Urinary bladder (tissue), 4 donors: ENCODE measurements around the gene SERPIND1. TPM values are rescaled to one million over a fixed set of nuclear protein-coding genes. Genes with fewer than 3 reads are reported as not detected.
A peak's percentile ranks its signal among the peaks of the same experiment; 100 is the strongest.

Source experiments
- DNase-seq: peaks from one replicate; pipeline ENCODE4 v3.0.0-alpha.2; 2015; ENCODE audit errors: extremely low spot score
- H3K27ac ChIP-seq: one replicate; pipeline ENCODE4 v1.5.1; 2013; ENCODE audit warnings: low read depth, mild to moderate bottlenecking, moderate library complexity
- H3K36me3 ChIP-seq: one replicate; pipeline ENCODE4 v1.6.1; 2013; ENCODE audit warnings: mild to moderate bottlenecking, moderate library complexity; ENCODE audit not compliant: insufficient read depth
- H3K4me1 ChIP-seq: one replicate; pipeline ENCODE4 v1.6.1; 2013; ENCODE audit warnings: mild to moderate bottlenecking, moderate library complexity; ENCODE audit not compliant: insufficient read depth
- H3K4me3 ChIP-seq: one replicate; pipeline ENCODE4 v1.5.1; 2013; ENCODE audit warnings: low read depth, low read length
- WGBS: extraction: QIAGEN DNeasy Blood & Tissue Kit; methylation state at CpG from one replicate; pipeline ENCODE4 v1.1.7; 2013; 5-methylcytosine and 5-hydroxymethylcytosine counted together
- polyA plus RNA-seq: library from polyadenylated mRNA; stranded (reverse); fragments of 200-250 nt; gene quantifications from one replicate; pipeline ENCODE4 v1.2.3, GENCODE V29; 2013
- total RNA-seq: library from RNA; depleted of rRNA; stranded (reverse); fragments of >200 nt; gene quantifications from one replicate; pipeline ENCODE4 v1.2.3, GENCODE V29; 2014
- donor health status: healthy with polysubstance abuse.
- donor health status: healthy.

The SERPIND1 gene
- total and polyA plus RNA-seq, 2 donors = 0.16 to 1.2 TPM

- peak; percentile 60 for DNase-seq
- peaks cover 6% of the 10 kb centered on the region for H3K36me3 ChIP-seq
- no peak overlapping the region for H3K27ac ChIP-seq
- 80% methylated on average over 8 of the region's 8 CpGs for WGBS
- H3K4me3 ChIP-seq = no peak overlapping the region
- no peaks in the 10 kb centered on the region for H3K4me1 ChIP-seq
Measured at GRCh38 chr22:20799449-20799848, 25.5 kb downstream of the SERPIND1 start.

DNA sequence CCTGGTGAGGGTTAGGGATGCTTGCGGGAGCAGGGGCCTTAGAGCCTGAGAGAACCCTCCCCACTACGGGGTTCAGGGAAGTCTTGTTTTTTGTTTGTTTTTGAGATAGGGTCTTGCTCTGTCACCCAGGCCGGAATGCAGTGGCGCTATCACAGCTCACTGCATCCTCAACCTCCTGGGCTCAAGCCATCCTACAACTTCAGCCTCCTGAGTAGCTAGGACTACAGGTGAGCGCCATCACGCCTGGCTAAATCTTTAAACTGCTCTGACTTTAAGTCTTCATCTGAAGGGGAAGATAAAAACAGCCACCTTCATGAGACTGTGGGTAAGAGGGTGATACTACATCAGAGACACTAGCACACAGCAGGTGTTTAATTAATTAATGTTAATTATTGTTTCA, 28.5 kb downstream of the SERPIND1 start:
- no peak for DNase-seq
- WGBS = 87% methylated on average over 6 of the region's 6 CpGs
- H3K4me3 ChIP-seq = no peak overlapping the region
- H3K4me1 ChIP-seq = no peaks in the 10 kb centered on the region
- H3K27ac ChIP-seq = no peak overlapping the region
- H3K36me3 ChIP-seq = peaks cover 4% of the 10 kb centered on the region

DNA sequence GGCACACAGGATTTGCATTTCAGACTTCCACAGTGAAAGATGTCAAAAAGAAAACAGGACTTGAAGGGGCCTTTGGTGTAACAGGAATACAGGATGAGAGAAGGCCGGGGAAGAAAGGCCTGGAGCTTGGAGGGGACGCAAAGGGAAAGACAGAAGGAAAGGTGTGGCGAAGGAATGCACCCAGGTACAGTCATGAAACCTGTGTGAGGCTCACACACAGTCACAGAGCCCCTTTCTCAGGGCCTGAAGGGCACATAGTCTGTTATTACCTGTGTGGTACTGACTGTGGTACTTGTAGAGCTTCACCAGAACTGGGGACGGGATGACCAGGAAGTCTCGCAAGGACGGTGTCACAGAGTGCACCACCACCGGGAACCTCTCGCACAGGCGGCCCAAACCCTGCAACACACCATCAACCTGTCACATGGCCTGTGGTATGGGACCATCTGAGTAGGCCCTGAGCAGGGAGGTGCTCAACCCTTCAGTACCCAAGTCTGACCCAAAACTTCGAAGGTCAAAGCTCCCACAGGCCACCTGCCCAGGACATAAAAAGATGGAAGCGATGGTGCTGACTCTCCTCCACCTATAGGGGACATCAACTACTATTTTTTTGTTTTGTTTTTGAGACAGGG, 29.1 kb downstream of the SERPIND1 start:
- H3K36me3 ChIP-seq = peaks cover 4% of the 10 kb centered on the region
- no peak overlapping the region for H3K4me3 ChIP-seq
- no peaks in the 10 kb centered on the region for H3K4me1 ChIP-seq
- no peak for DNase-seq
- WGBS = 93% methylated on average over 11 of the region's 11 CpGs
- H3K27ac ChIP-seq = no peak overlapping the region

DNA sequence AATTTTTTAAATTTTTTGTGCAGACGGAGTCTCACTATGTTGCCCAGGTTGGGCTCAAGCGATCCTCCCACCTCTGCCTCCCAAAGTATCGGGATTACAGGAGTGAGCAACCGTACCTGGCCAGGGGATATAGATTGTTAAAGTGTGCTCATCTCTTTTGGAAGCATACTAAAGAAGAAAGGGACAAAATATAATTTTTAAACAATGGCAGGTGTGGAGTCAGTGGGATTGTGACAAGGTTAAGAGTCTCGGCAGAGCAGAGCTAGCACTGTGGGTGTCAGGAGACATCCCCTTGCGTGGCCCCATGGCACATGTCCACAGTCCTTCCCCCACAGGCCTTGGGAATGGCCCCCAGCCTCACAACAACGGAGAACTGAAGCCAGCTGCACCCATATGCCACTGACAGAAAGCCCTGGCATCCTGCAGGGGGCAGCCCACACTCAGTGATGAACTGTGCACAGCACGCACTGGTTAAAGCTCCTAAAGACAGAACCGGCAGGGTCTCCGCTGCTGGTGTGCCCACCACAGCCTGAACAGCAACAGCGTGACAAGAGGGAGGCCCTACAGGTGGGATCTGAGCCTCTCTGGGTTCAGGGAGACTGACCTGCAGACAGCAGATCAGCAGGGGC, 29.9 kb downstream of the SERPIND1 start:
- WGBS = 66% methylated on average over 11 of the region's 11 CpGs
- Histone ChIP-seq H3K4me1 (no peaks in the 10 kb centered on the region), H3K27ac (no peak overlapping the region), H3K36me3 (peaks cover 4% of the 10 kb centered on the region), H3K4me3 (no peak overlapping the region)
- no peak for DNase-seq

- no peaks in the 10 kb centered on the region for H3K4me1 ChIP-seq
- WGBS = 92% methylated on average over 6 of the region's 6 CpGs
- DNase-seq = no peak
- H3K36me3 ChIP-seq = no peaks in the 10 kb centered on the region
- no peak overlapping the region for H3K4me3 ChIP-seq
- H3K27ac ChIP-seq = no peak overlapping the region
Measured at GRCh38 chr22:20804650-20805049, 30.7 kb downstream of the SERPIND1 start.

DNA sequence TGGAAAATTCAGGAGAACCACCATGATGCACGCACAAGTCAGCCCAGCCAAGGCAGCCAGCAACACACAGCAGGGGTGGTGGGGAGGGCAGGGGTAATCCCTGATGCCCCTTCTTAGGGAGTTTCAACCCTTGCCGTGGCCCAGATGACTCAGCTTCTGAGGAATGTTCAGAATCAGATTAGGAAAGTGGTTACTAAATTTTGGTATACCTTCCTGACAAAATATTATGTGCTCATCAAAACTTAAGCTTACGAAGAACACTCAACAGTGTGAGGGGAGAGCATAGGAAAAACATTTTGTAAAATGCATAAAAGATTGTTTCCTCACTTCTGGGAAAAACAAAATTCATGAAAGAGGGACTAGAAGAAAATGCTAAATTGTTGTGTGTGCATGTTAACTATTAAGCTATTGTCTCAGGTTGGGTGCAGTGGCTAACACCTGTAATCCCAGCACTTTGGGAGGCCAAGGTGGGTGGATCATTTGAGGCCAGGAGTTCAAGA, 32.1 kb downstream of the SERPIND1 start:
- Histone ChIP-seq H3K36me3 (peaks cover 4% of the 10 kb centered on the region), H3K4me3 (no peak overlapping the region), H3K4me1 (no peaks in the 10 kb centered on the region), H3K27ac (no peak overlapping the region)
- DNase-seq = no peak
- 73% methylated on average over 3 of the region's 3 CpGs for WGBS

DNA sequence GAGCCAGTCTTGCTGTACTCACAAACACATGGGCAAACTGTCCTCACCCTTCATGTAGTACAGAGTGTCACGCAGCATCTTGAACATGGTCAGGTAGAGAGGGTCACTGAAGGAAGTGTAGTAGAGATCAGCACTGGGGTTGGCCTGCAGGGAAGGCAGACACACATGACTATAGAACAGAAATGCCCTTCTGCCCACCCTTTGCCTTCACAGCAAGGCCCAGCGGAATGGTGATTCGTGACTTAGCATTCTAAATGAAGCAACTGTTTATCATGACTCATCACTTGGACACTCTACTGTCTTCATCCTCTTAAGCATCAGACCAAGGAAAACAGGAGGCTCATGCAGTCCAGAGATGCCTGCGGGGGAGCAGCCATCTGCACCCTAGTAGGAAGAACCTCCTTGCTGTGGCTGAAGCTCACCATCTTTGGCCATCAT, 33.4 kb downstream of the SERPIND1 start:
- Histone ChIP-seq H3K36me3 (peaks cover 4% of the 10 kb centered on the region), H3K27ac (no peak overlapping the region), H3K4me3 (no peak overlapping the region), H3K4me1 (no peaks in the 10 kb centered on the region)
- DNase-seq = no peak
- 76% methylated on average over 4 of the region's 4 CpGs for WGBS

- Histone ChIP-seq H3K36me3 (peaks cover 4% of the 10 kb centered on the region), H3K4me1 (no peaks in the 10 kb centered on the region), H3K4me3 (no peak overlapping the region), H3K27ac (no peak overlapping the region)
- DNase-seq = no peak
- WGBS = 86% methylated on average over 4 of the region's 4 CpGs
Measured at GRCh38 chr22:20808844-20809243, 34.9 kb downstream of the SERPIND1 start.

- Histone ChIP-seq H3K27ac (no peak overlapping the region), H3K4me3 (no peak overlapping the region), H3K4me1 (no peaks in the 10 kb centered on the region), H3K36me3 (peaks cover 4% of the 10 kb centered on the region)
- no peak for DNase-seq
- WGBS = 95% methylated on average over 6 of the region's 6 CpGs
Measured at GRCh38 chr22:20809538-20810185, 35.7 kb downstream of the SERPIND1 start.

DNA sequence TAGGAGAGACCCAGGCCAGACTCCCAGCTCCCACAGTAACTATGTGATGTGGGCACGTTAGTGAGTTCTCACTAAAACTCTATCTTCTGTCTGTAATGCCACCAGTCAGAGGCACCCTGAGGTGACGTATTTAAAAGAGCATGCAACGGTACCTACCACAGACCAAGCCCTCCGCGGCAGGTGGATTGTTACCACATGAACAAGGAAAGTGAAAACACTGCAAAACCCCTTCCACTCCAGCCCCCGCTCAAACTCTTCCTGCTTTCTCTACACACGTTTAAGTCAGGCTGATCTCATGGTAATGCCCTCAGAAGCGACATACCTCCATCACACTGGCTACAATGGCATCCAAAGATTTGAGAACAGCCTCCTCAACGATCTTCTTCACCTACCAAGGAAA, 36.7 kb downstream of the SERPIND1 start:
- Histone ChIP-seq H3K27ac (no peak overlapping the region), H3K36me3 (peaks cover 4% of the 10 kb centered on the region), H3K4me3 (no peak overlapping the region), H3K4me1 (no peaks in the 10 kb centered on the region)
- 91% methylated on average over 9 of the region's 9 CpGs for WGBS
- DNase-seq = no peak

DNA sequence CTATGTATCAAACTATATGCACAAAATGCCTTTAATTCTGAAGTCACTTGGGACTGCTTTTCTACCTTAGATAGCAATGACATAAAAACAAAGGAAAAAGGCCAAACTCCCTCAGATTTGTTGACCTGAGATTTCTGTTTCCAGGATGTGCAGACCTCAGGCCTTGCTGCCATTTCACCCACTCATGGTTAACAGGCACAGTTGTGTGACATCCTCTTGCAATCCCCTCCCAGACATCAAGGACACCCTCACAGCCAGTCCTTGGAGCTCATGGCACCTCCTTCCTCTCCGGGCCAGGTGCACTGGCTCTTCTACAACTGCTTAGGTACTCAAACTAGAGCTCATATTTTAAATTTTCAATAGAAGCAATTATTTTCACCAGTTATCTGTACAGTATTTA, 37.3 kb downstream of the SERPIND1 start:
- Histone ChIP-seq H3K36me3 (peaks cover 4% of the 10 kb centered on the region), H3K27ac (no peak overlapping the region), H3K4me3 (no peak overlapping the region), H3K4me1 (no peaks in the 10 kb centered on the region)
- no peak for DNase-seq
- WGBS = 98% methylated on average over 1 of the region's 1 CpG

- WGBS = over 99% methylated on average over 5 of the region's 5 CpGs
- H3K36me3 ChIP-seq = peaks cover 7% of the 10 kb centered on the region
- DNase-seq = no peak
- no peak overlapping the region for H3K4me3 ChIP-seq
- H3K4me1 ChIP-seq = no peaks in the 10 kb centered on the region
- no peak overlapping the region for H3K27ac ChIP-seq
Measured at GRCh38 chr22:20811971-20812660, 38.2 kb downstream of the SERPIND1 start.

DNA sequence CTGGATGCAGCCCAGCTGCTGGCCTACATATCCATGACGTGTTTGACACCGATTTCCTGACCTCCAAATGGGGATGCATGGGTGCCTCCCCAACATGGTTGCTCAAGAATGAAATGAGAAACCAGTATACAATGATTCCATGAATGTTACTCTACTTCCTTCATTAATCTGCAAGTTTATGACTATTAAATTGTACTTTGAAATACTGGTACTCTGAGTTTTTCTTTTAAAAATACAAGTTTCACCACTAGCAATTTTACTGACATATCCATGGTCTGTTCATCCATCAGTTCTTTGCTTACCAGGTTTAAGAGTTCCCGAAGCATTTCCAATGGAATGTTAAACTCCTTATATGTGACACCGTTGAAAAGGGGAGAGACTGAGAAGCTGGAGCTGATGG, 39.1 kb downstream of the SERPIND1 start:
- DNase-seq = no peak
- WGBS = 93% methylated on average over 4 of the region's 4 CpGs

More for the DNA sequence above, 39.1 kb downstream of the SERPIND1 start:
- H3K27ac ChIP-seq = no peak overlapping the region
- H3K4me3 ChIP-seq = no peak overlapping the region
- H3K36me3 ChIP-seq = peaks cover 7% of the 10 kb centered on the region
- no peaks in the 10 kb centered on the region for H3K4me1 ChIP-seq
